Tibial nerve (tissue), 4 donors: Measurements from ENCODE around the gene CLEC6A. TPM values are rescaled to one million over a fixed set of nuclear protein-coding genes. Genes with fewer than 3 reads are reported as not detected.

Experiments
- DNase-seq, 2 donors: peaks; one replicate each; pipeline ENCODE4 v3.0.0-alpha.2; 2019; ENCODE audit warnings: low spot score in 2 of 2
- H3K27ac ChIP-seq, 4 donors: fragments of 200-600 bp; sonication (generic) in 3 of 4; one replicate each; pipeline ENCODE4 v1.5.1; 2017 to 2019; ENCODE audit warnings: mild to moderate bottlenecking in 1 of 4
- H3K27me3 ChIP-seq, 2 donors: fragments of 200-600 bp; sonication (generic) in 1 of 2; one replicate each; pipeline versions ENCODE4 v1.5.1 to v1.6.0; 2017 to 2019
- H3K36me3 ChIP-seq, 3 donors: fragments of 200-600 bp; sonication (generic); one replicate each; pipeline ENCODE4 v1.5.1; 2018 to 2019
- H3K4me1 ChIP-seq, 4 donors: fragments of 200-600 bp; sonication (generic) in 3 of 4; one replicate each; pipeline ENCODE4 v1.5.1; 2017 to 2019
- H3K4me3 ChIP-seq, 4 donors: fragments of 200-600 bp; sonication (generic) in 3 of 4; one replicate each; pipeline ENCODE4 v1.5.1; 2017 to 2019; ENCODE audit warnings: mild to moderate bottlenecking in 1 of 4, moderate library complexity in 1 of 4
- H3K9me3 ChIP-seq, 4 donors: fragments of 200-600 bp; sonication (generic) in 3 of 4; one replicate each; pipeline ENCODE4 v1.5.1; 2017 to 2019
- CTCF ChIP-seq, 5 experiments: fragments of 200-600 bp in 3 of 5; fragments of 450-650 bp in 2 of 5; sonication (generic) in 3 of 5; IDR thresholded peaks; one replicate each; pipeline ENCODE4 v1.5.1; 2016 to 2019; ENCODE audit warnings: antibody characterized with exemption in 5 of 5, mild to moderate bottlenecking in 3 of 5, moderate library complexity in 2 of 5
- EP300 ChIP-seq, 2 donors: sonication (generic); formaldehyde crosslinking; IDR thresholded peaks; one replicate each; pipeline ENCODE4 v1.6.1; 2017; ENCODE audit warnings: antibody characterized with exemption in 2 of 2, mild to moderate bottlenecking in 1 of 2
- POLR2A ChIP-seq, 2 donors: fragments of 450-650 bp; IDR thresholded peaks; one replicate each; pipeline ENCODE4 v1.6.1; 2017; ENCODE audit warnings: antibody characterized with exemption in 2 of 2, mild to moderate bottlenecking in 2 of 2, moderate library complexity in 2 of 2
- WGBS, 2 donors: methylation state at CpG; one replicate each; pipeline ENCODE4 v1.1.5; 2018; 5-methylcytosine and 5-hydroxymethylcytosine counted together
- total RNA-seq, 4 donors: library from RNA; depleted of rRNA; stranded (reverse); fragments of >200 nt; gene quantifications; one replicate each; pipeline ENCODE4 v1.1.0, GENCODE V29; 2016

CLEC6A gene
- total RNA-seq, 4 donors from 2014 or later, result not detected

DNA sequence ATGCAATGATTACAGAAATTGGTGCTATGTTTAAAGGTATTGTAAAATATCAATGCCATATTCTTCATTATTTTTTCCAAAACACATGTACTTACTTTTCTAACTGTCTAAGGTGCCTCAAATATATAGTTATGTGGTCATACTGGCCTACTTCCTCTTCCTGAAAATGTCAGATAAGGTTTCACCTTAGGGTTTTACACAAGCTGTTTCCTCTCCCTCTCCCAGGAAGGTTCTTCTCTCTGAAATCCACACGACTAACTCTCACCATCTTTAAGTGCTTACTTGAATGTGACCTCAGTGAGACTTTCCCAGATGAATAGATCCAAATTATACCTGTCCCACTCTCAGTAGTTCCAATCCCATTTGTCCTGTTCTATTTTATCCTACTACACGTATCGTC is 46.0 kb downstream of the CLEC6A start:
- WGBS, 2 donors, result 60 to 62% methylated on average over 3 of the region's 3 CpGs
- no peak for DNase-seq
- H3K4me1 ChIP-seq, result no peaks in the 10 kb centered on the region

GRCh38 chr12:8504351-8504750 is 48.6 kb downstream of the CLEC6A start:
- TF ChIP-seq POLR2A (IDR thresholded peaks at IDR 0.05) (no peak), CTCF (IDR thresholded peaks at IDR 0.05) (no peak), EP300 (IDR thresholded peaks at IDR 0.05) (no peak)
- no peaks in the 10 kb centered on the region for H3K36me3 ChIP-seq
- H3K9me3 ChIP-seq, result no peaks in the 10 kb centered on the region
- no peak for DNase-seq
- H3K4me3 ChIP-seq, result no peak overlapping the region
- no peaks in the 10 kb centered on the region for H3K4me1 ChIP-seq
- H3K27ac ChIP-seq, result no peak overlapping the region
- WGBS, 2 donors, result 83 to 89% methylated on average over 1 of the region's 1 CpG
- H3K27me3 ChIP-seq, result no peaks in the 10 kb centered on the region

More for the DNA sequence above, 46.0 kb downstream of the CLEC6A start:
- H3K27me3 ChIP-seq, result no peaks in the 10 kb centered on the region
- H3K36me3 ChIP-seq, result no peaks in the 10 kb centered on the region
- H3K27ac ChIP-seq, result no peak overlapping the region
- TF ChIP-seq EP300 (IDR thresholded peaks at IDR 0.05), result no peak
- TF ChIP-seq POLR2A (IDR thresholded peaks at IDR 0.05), result no peak
- no peak for TF ChIP-seq CTCF (IDR thresholded peaks at IDR 0.05)
- H3K9me3 ChIP-seq, result no peaks in the 10 kb centered on the region
- H3K4me3 ChIP-seq, result no peak overlapping the region

GRCh38 chr12:8507596-8507995 is 51.8 kb downstream of the CLEC6A start:
- DNase-seq, result no peak
- H3K27me3 ChIP-seq, result no peaks in the 10 kb centered on the region
- H3K36me3 ChIP-seq, result no peaks in the 10 kb centered on the region
- no peak for TF ChIP-seq EP300 (IDR thresholded peaks at IDR 0.05)
- TF ChIP-seq POLR2A (IDR thresholded peaks at IDR 0.05), result no peak
- TF ChIP-seq CTCF (IDR thresholded peaks at IDR 0.05), result no peak
- no peak overlapping the region for H3K27ac ChIP-seq
- H3K4me3 ChIP-seq, result no peak overlapping the region
- H3K9me3 ChIP-seq, result no peaks in the 10 kb centered on the region
- no peaks in the 10 kb centered on the region for H3K4me1 ChIP-seq
- 83% methylated on average over 3 of the region's 3 CpGs for WGBS, 2 donors

DNA sequence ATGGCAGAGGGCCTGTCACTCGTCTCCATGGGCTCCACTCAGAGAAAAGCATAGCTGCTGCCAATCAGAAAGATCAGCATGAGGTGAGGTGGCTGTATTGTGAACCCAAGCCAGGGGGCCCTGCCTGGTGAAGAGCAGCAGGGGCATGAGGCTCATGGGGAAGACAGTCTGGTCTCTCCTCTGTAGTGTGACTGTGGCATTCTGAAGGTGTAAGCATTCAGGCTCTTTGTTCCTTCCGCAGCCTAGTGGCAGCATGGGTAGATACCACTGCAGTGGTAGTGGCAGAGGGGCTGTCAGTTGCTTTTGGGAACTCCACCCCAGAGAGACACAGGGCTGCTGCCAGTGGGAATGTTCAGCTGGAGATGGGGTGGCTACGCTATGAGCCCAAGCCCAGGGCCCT is 52.5 kb downstream of the CLEC6A start:
- Histone ChIP-seq H3K9me3 (no peaks in the 10 kb centered on the region), H3K4me1 (no peaks in the 10 kb centered on the region), H3K4me3 (no peak overlapping the region), H3K27ac (no peak overlapping the region), H3K36me3 (no peaks in the 10 kb centered on the region), H3K27me3 (no peaks in the 10 kb centered on the region)
- TF ChIP-seq CTCF (IDR thresholded peaks at IDR 0.05), result no peak
- TF ChIP-seq POLR2A (IDR thresholded peaks at IDR 0.05), result no peak
- no peak for TF ChIP-seq EP300 (IDR thresholded peaks at IDR 0.05)
- DNase-seq, result no peak
- 46 to 55% methylated on average over 3 of the region's 3 CpGs for WGBS, 2 donors

- TF ChIP-seq POLR2A (IDR thresholded peaks at IDR 0.05) (no peak), CTCF (IDR thresholded peaks at IDR 0.05) (no peak), EP300 (IDR thresholded peaks at IDR 0.05) (no peak)
- H3K27ac ChIP-seq, result no peak overlapping the region
- WGBS, 2 donors, result 52 to 55% methylated on average over 12 of the region's 12 CpGs
Observed at GRCh38 chr12:8508910-8509841, 53.4 kb downstream of the CLEC6A start.

More at GRCh38 chr12:8508910-8509841, 53.4 kb downstream of the CLEC6A start:
- no peak for DNase-seq
- H3K4me1 ChIP-seq, result no peaks in the 10 kb centered on the region
- no peaks in the 10 kb centered on the region for H3K36me3 ChIP-seq
- H3K4me3 ChIP-seq, result no peak overlapping the region
- H3K9me3 ChIP-seq, result no peaks in the 10 kb centered on the region
- H3K27me3 ChIP-seq, result no peaks in the 10 kb centered on the region
